ENCODE measurements around the gene CTNND2.
"Not testable (repeated sequence)": the region's sequence is repeated elsewhere in the genome, so short reads cannot be mapped to it uniquely, and the experiment has no call there.

Gene CTNND2

DNA sequence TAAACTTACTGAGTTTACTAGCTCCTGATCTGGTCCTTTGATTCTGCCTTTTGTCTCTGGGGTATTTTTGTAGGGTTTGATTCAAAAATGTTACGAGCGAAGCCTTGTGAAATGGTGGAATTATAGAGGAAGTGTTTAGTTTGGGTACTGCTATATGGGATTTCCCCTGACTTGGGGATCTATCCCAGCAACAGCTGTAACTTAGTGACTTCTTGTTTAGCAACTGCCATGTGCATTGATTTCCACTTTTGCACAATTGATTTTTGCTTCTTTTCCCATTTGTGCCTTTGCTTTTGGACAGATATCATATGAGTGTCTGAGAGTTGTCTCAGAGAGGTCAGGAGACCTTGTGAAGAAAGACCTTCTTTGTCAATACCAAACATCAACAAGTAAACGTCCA is 894.7 kb downstream of the CTNND2 start:
- DNase-seq = no peak

GRCh38 chr5:11007269-11007870 is 896.9 kb downstream of the CTNND2 start:
- no peak for DNase-seq

DNA sequence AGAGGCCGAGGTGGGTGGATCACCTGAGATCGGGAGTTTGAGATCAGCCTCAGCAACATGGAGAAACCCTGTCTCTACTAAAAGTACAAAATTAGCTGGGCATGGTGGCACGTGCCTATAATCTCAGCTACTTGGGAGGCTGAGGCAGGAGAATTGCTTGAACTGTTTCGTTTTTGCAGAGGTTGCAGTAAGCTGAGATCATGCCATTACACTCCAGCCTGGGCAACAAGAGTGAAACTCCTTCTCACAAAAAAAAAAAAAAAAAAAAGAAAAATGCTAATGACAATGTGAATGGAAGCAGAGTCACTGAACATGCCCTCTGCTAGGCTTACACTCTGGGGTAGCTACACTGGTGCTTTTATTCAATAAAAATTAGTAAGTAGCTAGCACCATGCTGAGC is 899.7 kb downstream of the CTNND2 start:
- not testable (repeated sequence) for DNase-seq

- no peak for DNase-seq
These were observed 903.5 kb downstream of the CTNND2 start for GRCh38 chr5:11000515-11001353.

DNA sequence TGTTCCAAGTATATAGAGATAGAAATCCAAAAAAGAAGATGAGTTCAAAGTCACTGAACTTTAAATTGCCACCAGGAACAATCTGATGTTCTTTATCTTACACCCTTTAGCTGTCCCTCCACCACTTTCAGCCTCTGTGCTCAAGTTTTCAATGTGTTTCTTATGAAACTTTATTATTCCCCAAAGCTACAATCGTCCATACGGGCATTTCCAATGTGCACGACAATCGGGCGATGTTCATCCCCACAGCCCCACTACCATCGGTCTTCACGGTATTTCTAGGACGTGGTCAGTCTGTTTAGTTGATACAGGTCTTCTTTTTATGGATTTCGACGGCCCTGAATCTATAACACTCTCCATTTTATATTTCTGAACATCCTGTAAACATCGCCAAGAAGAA is 904.5 kb downstream of the CTNND2 start:
- DNase-seq = no peak

- DNase-seq = no peak
These were observed 908.4 kb downstream of the CTNND2 start for GRCh38 chr5:10995891-10996290.

GRCh38 chr5:10994091-10994986 is 909.9 kb downstream of the CTNND2 start:
- no peak for DNase-seq

DNA sequence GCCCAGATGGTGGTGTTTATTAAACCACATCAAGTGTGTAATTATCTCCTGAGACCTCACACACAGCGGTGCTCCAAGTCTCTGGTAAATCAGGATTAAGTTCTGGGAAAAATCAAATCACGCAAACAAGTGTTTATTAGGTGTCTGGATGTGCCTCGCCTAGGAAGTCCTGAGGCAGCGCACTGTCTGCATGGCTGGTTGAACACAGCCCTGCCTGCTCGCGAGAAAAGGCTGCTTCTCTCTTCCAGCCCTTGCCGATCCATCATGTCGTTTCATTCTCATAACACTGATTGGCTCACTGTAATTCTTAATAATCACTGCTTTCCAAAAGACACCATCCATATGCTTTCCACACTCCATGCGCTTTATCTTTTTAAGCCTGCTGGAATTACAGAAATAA is 913.6 kb downstream of the CTNND2 start:
- no peak for DNase-seq

DNA sequence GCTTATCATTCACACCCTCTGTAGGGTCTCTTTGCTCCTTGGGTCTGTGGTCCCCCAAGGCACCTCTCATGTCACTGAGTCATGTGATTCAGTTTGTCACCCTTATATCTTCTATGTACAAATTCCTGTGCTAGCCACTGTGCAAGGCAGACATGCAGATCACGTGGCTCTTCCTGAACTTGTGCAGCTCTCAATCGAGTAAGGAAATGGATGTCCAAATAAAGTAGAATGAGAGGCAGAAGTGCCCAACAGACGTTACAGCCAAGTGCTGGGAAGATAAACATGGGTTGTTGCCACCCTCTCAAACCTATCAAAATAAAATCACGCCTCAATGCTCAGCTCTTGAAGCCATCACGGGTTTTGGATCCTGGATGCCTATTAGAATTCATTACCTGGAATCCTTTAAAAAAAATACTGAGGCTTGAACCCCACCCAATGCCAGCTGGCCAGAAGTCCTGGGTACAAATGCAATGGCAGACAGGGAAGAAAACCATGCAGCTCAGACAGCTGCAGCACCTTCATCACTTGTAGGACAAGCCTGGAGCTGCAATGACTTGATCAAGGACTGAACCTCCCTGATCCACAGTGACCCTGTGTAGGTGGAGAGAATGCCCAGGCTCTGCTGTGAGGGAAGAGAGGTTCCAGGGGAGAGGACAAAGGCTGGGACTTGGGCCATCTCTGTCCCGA is 914.5 kb downstream of the CTNND2 start:
- no peak for DNase-seq

GRCh38 chr5:10988622-10989021 is 915.6 kb downstream of the CTNND2 start:
- DNase-seq = no peak

DNA sequence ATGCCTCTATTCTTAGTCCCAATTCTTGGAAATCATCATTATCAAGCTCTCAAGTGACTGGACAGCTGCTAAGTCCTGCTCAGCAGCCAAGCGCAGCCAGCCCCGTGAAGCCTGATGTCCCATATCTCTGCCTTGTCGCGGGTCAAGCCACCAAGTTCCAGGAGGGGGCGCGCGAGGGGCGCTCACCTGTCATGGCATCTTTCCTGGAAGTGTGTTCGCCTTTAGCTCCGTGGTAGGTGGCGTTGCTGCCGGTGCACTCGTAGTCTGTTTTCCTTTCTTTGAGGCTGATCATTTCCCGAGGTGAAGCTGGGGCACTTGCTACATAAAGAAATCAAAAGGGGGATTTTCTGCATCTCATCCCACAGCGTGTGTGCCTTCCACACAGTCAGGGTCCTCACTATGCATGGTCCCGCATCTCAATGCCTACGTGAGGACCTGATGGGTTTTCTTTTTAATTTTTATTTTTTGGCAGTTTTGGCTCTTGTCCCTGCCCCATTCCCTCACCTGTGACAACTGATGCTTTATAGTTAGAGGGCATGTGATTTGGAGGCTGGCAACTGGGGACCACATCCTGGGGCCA is 916.2 kb downstream of the CTNND2 start:
- DNase-seq = no peak

- no peak for DNase-seq
These were observed 916.8 kb downstream of the CTNND2 start for GRCh38 chr5:10987276-10987924.

DNA sequence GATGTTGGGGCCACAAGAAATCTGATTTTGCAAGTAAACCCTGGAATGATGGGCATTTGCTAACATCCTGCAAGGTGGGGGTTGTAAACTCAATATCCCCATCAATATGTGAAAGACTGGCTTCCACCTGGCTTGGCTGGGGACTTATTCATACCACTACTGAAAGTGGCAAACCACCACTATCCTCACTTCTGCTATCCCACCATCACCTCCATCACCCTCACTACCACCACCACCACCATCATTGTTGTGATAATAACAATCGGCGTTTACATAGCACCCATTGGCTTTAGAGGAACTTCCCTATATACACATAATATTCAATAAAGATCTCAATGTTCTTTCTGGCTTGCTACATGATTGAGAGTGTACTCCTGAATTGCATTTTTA is 918.5 kb downstream of the CTNND2 start:
- no peak for DNase-seq

GRCh38 chr5:10985091-10985720 is 919.0 kb downstream of the CTNND2 start:
- no peak for DNase-seq

GRCh38 chr5:10984021-10984715 is 920.1 kb downstream of the CTNND2 start:
- DNase-seq = no peak

DNA sequence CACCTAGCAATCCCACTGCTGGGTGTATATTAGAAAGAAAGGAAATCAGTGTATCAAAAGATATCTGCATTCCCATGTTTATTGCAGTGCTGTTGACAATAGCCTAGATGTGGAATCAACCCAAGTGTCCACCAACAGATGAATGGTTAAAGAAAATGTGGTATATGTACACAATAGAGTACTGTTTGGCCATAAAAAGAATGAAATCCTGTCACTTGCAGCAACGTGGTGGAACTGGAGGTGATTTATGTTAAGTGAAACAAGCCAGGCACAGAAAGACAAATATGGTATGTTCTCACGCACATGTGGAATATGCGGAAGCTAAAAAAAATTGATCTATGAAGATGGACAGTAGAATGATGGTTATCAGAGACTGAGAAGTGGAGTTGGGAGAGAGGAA is 921.6 kb downstream of the CTNND2 start:
- DNase-seq = no peak

DNA sequence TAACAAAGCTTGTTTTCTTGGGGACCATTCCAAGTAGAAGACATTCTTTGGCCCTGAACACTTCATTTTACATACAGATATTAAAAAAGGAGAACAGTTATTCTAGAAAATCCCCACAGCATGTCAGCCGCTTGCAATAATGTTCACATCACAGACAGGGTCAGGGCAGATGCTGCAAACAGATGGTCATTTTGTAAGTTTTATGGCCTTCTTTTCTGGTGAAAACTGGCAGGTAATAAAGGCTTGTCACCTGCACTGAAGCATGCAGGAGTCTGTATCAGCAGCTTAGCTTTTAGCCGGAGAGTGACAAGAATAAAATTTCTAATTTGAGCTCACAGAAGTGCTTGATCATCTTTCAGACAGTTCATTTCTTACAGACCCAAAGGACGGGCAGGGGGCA is 922.3 kb downstream of the CTNND2 start:
- DNase-seq = no peak

GRCh38 chr5:10977011-10977410 is 927.2 kb downstream of the CTNND2 start:
- DNase-seq = no peak

- DNase-seq = no peak
These were observed 928.3 kb downstream of the CTNND2 start for GRCh38 chr5:10975945-10976344.

- no peak for DNase-seq
These were observed 929.4 kb downstream of the CTNND2 start for GRCh38 chr5:10974850-10975249.

DNA sequence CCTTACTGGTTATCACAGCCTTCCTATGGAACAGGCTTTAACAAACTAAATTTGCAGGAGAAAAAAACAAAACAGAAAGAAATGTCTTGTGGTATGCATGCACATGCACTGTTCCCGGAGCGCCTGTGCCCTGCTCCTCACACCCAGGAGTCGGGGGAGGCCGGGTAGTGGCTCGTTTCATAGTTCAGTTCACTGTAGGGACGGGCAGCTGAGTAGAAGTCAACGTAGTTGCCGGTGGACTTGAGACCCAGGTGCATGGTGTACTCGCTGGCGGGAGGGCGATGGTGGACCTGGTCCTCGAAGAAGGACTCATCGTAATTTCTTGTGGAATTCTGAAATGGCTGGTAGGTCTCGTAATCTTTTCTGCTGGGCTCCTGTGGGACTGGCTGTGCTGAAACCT is 930.9 kb downstream of the CTNND2 start:
- no peak for DNase-seq
